HEK293 (cell line): Measurements from ENCODE around the gene ADAMTS13.
"Not testable (repeated sequence)": the region's sequence is repeated elsewhere in the genome, so short reads cannot be mapped to it uniquely, and the experiment has no call there.

Source experiments
- CTCF ChIA-PET: fragments of 350-600 bp; formaldehyde crosslinking; extraction: SDS; loops from one replicate; lab custom pipeline; 2021; ENCODE audit warnings: antibody characterized with exemption; lab: Yijun Ruan, JAX
- POLR2A ChIA-PET: fragments of 300-600 bp; formaldehyde crosslinking; extraction: SDS; loops from one replicate; lab custom pipeline; 2020; ENCODE audit warnings: antibody characterized with exemption, inconsistent platforms; lab: Yijun Ruan, JAX
- H3K27ac ChIP-seq: fragments of 200-500 bp; sonication (Bioruptor generic); 2 replicates; pipeline ENCODE4 v1.5.1; 2014; ENCODE audit warnings: low read depth, low read length, control low read depth, inconsistent platforms; ENCODE audit errors: extremely low read depth
- H3K36me3 ChIP-seq, 2 experiments: fragments of 200-500 bp in 1 of 2; sonication (Bioruptor generic) in 1 of 2; 1 replicate in 1 of 2; 2 replicates in 1 of 2; pipeline ENCODE4 v1.5.1; 2014 to 2017; ENCODE audit warnings: inconsistent platforms in 2 of 2, low read length in 2 of 2; ENCODE audit not compliant: control insufficient read depth in 2 of 2, insufficient read depth in 1 of 2
- H3K4me1 ChIP-seq: fragments of 200-500 bp; sonication (Bioruptor generic); 2 replicates; pipeline ENCODE4 v1.5.1; 2014; ENCODE audit warnings: mild to moderate bottlenecking, low read length, inconsistent platforms; ENCODE audit not compliant: control insufficient read depth, insufficient read depth
- H3K4me3 ChIP-seq: 2 replicates; pipeline ENCODE4 v1.5.1; 2011; ENCODE audit warnings: low read depth, mild to moderate bottlenecking, control low read depth, low read length, moderate library complexity
- H3K9me3 ChIP-seq: fragments of 200-500 bp; sonication (Bioruptor generic); 2 replicates; pipeline ENCODE4 v1.5.1; 2014; ENCODE audit warnings: low read depth, low read length, inconsistent platforms; ENCODE audit not compliant: control insufficient read depth, insufficient read depth
- FEZF1 ChIP-seq: fragments of 450-650 bp; formaldehyde crosslinking; IDR thresholded peaks from 2 replicates; pipeline ENCODE4 v1.5.1; 2016; ENCODE audit warnings: missing biosample characterization, missing genetic modification characterization
- GLIS1 ChIP-seq: fragments of 450-650 bp; formaldehyde crosslinking; IDR thresholded peaks from 2 replicates; pipeline ENCODE4 v1.5.1; 2016; ENCODE audit warnings: missing biosample characterization, missing genetic modification characterization
- KLF1 ChIP-seq: fragments of 450-650 bp; formaldehyde crosslinking; IDR thresholded peaks from 2 replicates; pipeline ENCODE4 v1.5.1; 2016; ENCODE audit warnings: missing biosample characterization, missing genetic modification characterization
- KLF17 ChIP-seq: fragments of 450-650 bp; formaldehyde crosslinking; IDR thresholded peaks from 2 replicates; pipeline ENCODE4 v1.5.1; 2016; ENCODE audit warnings: missing biosample characterization, missing genetic modification characterization
- KLF7 ChIP-seq: fragments of 450-650 bp; formaldehyde crosslinking; IDR thresholded peaks from 2 replicates; pipeline ENCODE4 v1.5.1; 2016; ENCODE audit warnings: missing biosample characterization, missing genetic modification characterization, borderline replicate concordance
- KLF8 ChIP-seq: fragments of 450-650 bp; formaldehyde crosslinking; IDR thresholded peaks from 2 replicates; pipeline ENCODE4 v1.5.1; 2016; ENCODE audit warnings: missing biosample characterization, missing genetic modification characterization
- SETDB1 ChIP-seq: IDR thresholded peaks from one replicate; pipeline ENCODE4 v1.6.1; 2017; ENCODE audit warnings: mild to moderate bottlenecking, low read length, moderate library complexity, mixed read lengths; ENCODE audit not compliant: insufficient read length
- SP7 ChIP-seq: fragments of 450-650 bp; formaldehyde crosslinking; IDR thresholded peaks from 2 replicates; pipeline ENCODE4 v1.5.1; 2016; ENCODE audit warnings: missing biosample characterization, missing genetic modification characterization
- ZBTB17 ChIP-seq: fragments of 450-650 bp; formaldehyde crosslinking; IDR thresholded peaks from 2 replicates; pipeline ENCODE4 v1.5.1; 2016; ENCODE audit warnings: missing biosample characterization, missing genetic modification characterization
- ZBTB7A ChIP-seq: fragments of 450-650 bp; formaldehyde crosslinking; IDR thresholded peaks from 2 replicates; pipeline ENCODE4 v1.5.1; 2016; ENCODE audit warnings: low read depth, missing biosample characterization, missing genetic modification characterization
- ZNF121 ChIP-seq: fragments of 450-650 bp; formaldehyde crosslinking; IDR thresholded peaks from 2 replicates; pipeline ENCODE4 v1.5.1; 2016; ENCODE audit warnings: missing biosample characterization, missing genetic modification characterization
- ZNF140 ChIP-seq: fragments of 450-650 bp; formaldehyde crosslinking; IDR thresholded peaks from 2 replicates; pipeline ENCODE4 v1.5.1; 2016; ENCODE audit warnings: missing biosample characterization, missing genetic modification characterization
- ZNF266 ChIP-seq: fragments of 450-650 bp; formaldehyde crosslinking; IDR thresholded peaks from 2 replicates; pipeline ENCODE4 v1.5.1; 2016; ENCODE audit warnings: missing biosample characterization, missing genetic modification characterization, low read depth
- ZNF555 ChIP-seq: fragments of 450-650 bp; formaldehyde crosslinking; conservative IDR thresholded peaks from 2 replicates; pipeline ENCODE4 v1.5.1; 2017; ENCODE audit warnings: missing biosample characterization, mild to moderate bottlenecking, missing genetic modification characterization, inconsistent platforms
- ZNF585B ChIP-seq: fragments of 450-650 bp; formaldehyde crosslinking; IDR thresholded peaks from 2 replicates; pipeline ENCODE4 v1.5.1; 2016; ENCODE audit warnings: missing biosample characterization, missing genetic modification characterization
- ZNF660 ChIP-seq: fragments of 450-650 bp; IDR thresholded peaks from 2 replicates; pipeline ENCODE4 v1.5.1; 2018; ENCODE audit warnings: missing biosample characterization, mild to moderate bottlenecking, missing genetic modification characterization
- ZNF776 ChIP-seq: fragments of 450-650 bp; formaldehyde crosslinking; IDR thresholded peaks from 2 replicates; pipeline ENCODE4 v1.5.0; 2017; ENCODE audit warnings: missing biosample characterization, missing genetic modification characterization, borderline replicate concordance
- TF ChIP-seq, protein P1 (sequence below): fragments of 450-650 bp; formaldehyde crosslinking; IDR thresholded peaks from 2 replicates; pipeline ENCODE4 v1.5.1; 2016; ENCODE audit warnings: missing biosample characterization, missing genetic modification characterization
- TF ChIP-seq, protein P2 (sequence below): fragments of 450-650 bp; formaldehyde crosslinking; IDR thresholded peaks from 2 replicates; pipeline ENCODE4 v1.5.1; 2016; ENCODE audit warnings: missing biosample characterization, missing genetic modification characterization

ADAMTS13 gene

GRCh38 chr9:133449760-133450159 is 27.6 kb downstream of the ADAMTS13 start:
- H3K27ac ChIP-seq, result no peak overlapping the region
- no peaks in the 10 kb centered on the region for H3K4me1 ChIP-seq
- ChIA-PET CTCF (interaction anchor here (0.7 to 1.5 kb wide), 2 partner anchors 8 to 51 kb away, joined by 3 to 7 read pairs; no protein-coding TSS in a partner anchor), POLR2A (interaction anchor here (0.7 to 1.4 kb wide), 2 partner anchors 9 to 54 kb away, joined by 3 to 12 read pairs; partner anchors contain the start of gene CACFD1)
- TF ChIP-seq KLF7 (tag by site-specific recombination), result no peak
- TF ChIP-seq FEZF1 (tag by site-specific recombination), result no peak
- no peak for TF ChIP-seq KLF8
- TF ChIP-seq, protein P1, sequence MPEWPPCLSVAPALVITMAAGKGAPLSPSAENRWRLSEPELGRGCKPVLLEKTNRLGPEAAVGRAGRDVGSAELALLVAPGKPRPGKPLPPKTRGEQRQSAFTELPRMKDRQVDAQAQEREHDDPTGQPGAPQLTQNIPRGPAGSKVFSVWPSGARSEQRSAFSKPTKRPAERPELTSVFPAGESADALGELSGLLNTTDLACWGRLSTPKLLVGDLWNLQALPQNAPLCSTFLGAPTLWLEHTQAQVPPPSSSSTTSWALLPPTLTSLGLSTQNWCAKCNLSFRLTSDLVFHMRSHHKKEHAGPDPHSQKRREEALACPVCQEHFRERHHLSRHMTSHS (tag by site-specific recombination), result no peak
- TF ChIP-seq ZNF585B (tag by site-specific recombination), result no peak
- TF ChIP-seq GLIS1 (tag by site-specific recombination), result peak; percentile 20; the same call in 1 of the 2 replicates
- TF ChIP-seq KLF17, result 0 out of 2 replicates have a peak, but pooled peaks have one; percentile 18
- 0 out of 2 replicates have a peak, but pooled peaks have one; percentile 14 for TF ChIP-seq KLF1 (tag by site-specific recombination)
- no peak for TF ChIP-seq ZNF266 (tag by site-specific recombination)
- H3K4me3 ChIP-seq, result no peak overlapping the region
- H3K36me3 ChIP-seq, result no peaks in the 10 kb centered on the region
- no peaks in the 10 kb centered on the region for H3K9me3 ChIP-seq

GRCh38 chr9:133451865-133452264 is 29.7 kb downstream of the ADAMTS13 start:
- not testable (repeated sequence) for H3K36me3 ChIP-seq, H3K4me1 ChIP-seq, H3K9me3 ChIP-seq, H3K4me3 ChIP-seq, H3K27ac ChIP-seq
- ChIA-PET CTCF (interaction anchor here (0.7 to 1.5 kb wide), 4 partner anchors 8 to 271 kb away, joined by 3 to 5 read pairs (median 3); partner anchors contain the start of gene CACFD1), POLR2A (interaction anchor here (0.6 kb wide), 1 partner anchor 16 kb away, joined by 3 read pairs; no protein-coding TSS in a partner anchor)

DNA sequence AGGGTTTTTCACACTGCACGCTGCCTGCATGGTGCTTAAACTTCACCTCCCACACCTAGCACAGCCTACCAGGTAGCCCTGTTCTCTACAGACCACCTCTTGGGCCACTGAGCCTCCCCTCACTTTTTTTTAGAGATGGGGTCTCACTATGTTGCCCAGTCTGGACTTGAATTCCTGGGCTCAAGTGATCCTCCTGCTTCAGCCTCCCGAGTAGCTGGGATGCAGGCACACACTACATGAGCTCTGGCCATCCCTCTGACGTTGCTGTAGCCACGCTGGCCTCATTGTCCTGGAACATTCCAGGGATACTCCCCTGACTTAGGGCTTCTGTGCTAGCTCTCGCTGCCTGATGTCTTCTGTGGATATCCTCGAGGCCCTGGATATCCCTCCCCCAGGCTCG is 30.4 kb downstream of the ADAMTS13 start:
- ChIA-PET CTCF (interaction anchor here (0.5 to 0.8 kb wide), 3 partner anchors 9 to 270 kb away, joined by 3 read pairs; no protein-coding TSS in a partner anchor), POLR2A (interaction anchor here (1.2 kb wide), 1 partner anchor 105 kb away, joined by 3 read pairs; the partner anchor contains the start of genes MED22 and RPL7A)
- no peaks in the 10 kb centered on the region for H3K9me3 ChIP-seq
- H3K36me3 ChIP-seq, result peaks cover 0 to 7% of the 10 kb centered on the region in 2 experiments; a peak in 1 of 3 replicates
- peak; percentile 89 for TF ChIP-seq ZNF121
- no peak for TF ChIP-seq ZNF776
- H3K27ac ChIP-seq, result no peak overlapping the region
- H3K4me3 ChIP-seq, result no peak overlapping the region
- no peaks in the 10 kb centered on the region for H3K4me1 ChIP-seq

- no peak overlapping the region for H3K27ac ChIP-seq
- H3K4me3 ChIP-seq, result no peak overlapping the region
- H3K4me1 ChIP-seq, result no peaks in the 10 kb centered on the region
- CTCF ChIA-PET, result no interaction called here
- no peaks in the 10 kb centered on the region for H3K9me3 ChIP-seq
- TF ChIP-seq, protein P2, sequence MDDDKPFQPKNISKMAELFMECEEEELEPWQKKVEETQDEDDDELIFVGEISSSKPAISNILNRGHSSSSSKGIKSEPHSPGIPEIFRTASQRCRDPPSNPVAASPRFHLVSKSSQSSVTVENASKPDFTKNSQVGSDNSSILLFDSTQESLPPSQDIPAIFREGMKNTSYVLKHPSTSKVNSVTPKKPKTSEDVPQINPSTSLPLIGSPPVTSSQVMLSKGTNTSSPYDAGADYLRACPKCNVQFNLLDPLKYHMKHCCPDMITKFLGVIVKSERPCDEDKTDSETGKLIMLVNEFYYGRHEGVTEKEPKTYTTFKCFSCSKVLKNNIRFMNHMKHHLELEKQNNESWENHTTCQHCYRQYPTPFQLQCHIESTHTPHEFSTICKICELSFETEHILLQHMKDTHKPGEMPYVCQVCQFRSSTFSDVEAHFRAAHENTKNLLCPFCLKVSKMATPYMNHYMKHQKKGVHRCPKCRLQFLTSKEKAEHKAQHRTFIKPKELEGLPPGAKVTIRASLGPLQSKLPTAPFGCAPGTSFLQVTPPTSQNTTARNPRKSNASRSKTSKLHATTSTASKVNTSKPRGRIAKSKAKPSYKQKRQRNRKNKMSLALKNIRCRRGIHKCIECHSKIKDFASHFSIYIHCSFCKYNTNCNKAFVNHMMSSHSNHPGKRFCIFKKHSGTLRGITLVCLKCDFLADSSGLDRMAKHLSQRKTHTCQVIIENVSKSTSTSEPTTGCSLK (tag by site-specific recombination), result no peak
- TF ChIP-seq ZNF555 (tag by site-specific recombination), result no peak
- no peak for TF ChIP-seq ZBTB7A (tag by site-specific recombination)
- TF ChIP-seq ZNF140 (tag by site-specific recombination), result no peak
- TF ChIP-seq ZNF660, result no peak
- no peak for TF ChIP-seq ZBTB17
- TF ChIP-seq SP7 (tag by site-specific recombination), result no peak
- TF ChIP-seq SETDB1, result no peak
- peaks cover 0 to 7% of the 10 kb centered on the region in 2 experiments; a peak in 1 of 3 replicates for H3K36me3 ChIP-seq
- POLR2A ChIA-PET, result interaction anchor here (1.2 kb wide), 1 partner anchor 106 kb away, joined by 3 read pairs; the partner anchor contains the start of genes MED22 and RPL7A
These were observed 31.5 kb downstream of the ADAMTS13 start for GRCh38 chr9:133453651-133454050.
